Activated CD8-positive, alpha-beta memory T cell treated with anti-CD3 and anti-CD28 coated beads, Interleukin-2, amount 50 U/mL, for 48 hours (primary cell): ENCODE data around the gene SPPL3.
"Not testable (repeated sequence)": the region's sequence is repeated elsewhere in the genome, so short reads cannot be mapped to it uniquely, and the experiment has no call there.

Experiments used
- DNase-seq: peaks from one replicate; pipeline ENCODE4 v3.0.0-alpha.2; 2020

SPPL3 gene

DNA sequence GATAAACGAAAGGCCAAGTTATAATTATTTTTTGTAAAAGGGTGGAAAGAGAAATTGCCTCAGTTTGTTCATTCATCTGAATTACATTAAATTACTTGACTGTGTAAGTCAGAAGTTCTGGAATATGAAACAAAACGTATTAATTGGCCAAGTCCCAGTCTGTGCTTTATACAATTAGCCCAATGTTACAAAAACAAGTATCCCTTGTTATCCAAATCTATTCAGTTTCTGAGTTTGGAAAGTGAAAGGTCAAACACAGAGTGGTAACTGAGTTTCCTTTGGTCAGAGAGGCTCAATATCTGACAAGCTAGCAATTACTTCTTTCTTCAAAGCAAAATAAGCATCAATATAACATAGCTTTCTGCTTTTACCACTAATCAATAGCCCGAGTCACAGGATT is 62.6 kb downstream of the SPPL3 start:
- DNase-seq: no peak

DNA sequence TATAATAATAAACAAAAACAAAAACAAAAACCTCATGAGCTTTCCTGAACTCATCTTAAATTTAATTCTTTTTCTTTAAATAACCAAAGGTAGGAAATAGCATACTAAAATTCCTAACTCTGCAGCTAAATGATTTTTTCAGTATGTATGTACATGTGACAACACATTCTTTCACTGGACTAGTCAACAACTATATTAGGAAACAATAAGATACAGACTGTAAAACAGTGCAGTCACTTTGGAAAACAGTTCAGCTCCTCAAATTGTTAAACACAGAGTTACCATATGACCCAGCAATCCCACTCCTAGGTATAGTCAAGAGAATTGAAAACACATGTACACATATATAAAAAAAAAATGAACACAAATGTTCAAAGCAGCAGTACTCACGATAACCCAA is 64.7 kb downstream of the SPPL3 start:
- no peak for DNase-seq

DNA sequence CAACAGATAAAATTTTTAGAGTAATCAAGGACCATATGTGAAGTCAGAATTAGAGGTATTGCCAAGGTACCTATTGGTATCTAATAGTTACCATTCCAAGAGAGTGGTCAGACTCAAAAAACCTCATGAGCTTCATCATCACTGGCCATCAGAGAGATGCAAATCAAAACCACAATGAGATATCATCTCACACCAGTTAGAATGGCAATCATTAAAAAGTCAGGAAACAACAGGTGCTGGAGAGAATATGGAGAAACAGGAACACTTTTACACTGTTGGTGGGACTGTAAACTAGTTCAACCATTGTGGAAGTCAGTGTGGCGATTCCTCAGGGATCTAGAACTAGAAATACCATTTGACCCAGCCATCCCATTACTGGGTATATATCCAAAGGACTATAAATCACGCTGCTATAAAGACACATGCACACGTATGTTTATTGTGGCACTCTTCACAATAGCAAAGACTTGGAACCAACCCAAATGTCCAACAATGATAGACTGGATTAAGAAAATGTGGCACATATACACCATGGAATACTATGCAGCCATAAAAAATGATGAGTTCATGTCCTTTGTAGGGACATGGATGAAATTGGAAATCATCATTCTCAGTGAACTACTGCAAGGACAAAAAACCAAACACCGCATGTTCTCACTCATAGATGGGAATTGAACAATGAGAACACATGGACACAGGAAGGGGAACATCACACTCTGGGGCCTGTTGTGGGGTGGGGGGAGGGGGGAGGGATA is 65.4 kb downstream of the SPPL3 start:
- not testable (repeated sequence) for DNase-seq

DNA sequence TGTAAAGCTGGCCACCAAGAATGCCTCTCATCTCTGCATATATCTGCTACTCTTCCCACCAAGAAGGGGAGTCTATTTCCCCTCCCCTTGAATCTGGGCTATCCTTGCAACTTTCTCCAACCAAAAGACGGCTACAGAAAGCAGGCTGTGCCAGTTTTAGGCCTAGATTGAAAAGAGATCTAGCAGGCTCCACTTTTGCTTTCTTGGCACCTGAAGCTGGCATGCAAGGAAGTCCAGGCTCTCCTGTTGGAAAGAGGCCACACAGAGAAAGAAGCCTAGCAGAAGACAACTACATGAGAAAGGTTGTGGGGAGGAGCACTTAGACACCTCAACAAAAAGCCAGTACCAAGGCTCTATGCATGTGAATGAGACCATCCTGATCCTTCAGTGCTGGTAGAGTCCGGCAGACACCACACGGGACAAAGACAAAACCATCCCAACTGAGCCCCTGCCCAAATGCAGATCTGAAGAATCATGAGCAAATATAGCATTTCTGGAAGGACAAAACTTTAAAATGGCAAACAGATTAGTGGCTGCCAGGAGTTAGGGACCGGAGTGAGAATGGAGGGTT is 68.0 kb downstream of the SPPL3 start:
- no peak for DNase-seq

DNA sequence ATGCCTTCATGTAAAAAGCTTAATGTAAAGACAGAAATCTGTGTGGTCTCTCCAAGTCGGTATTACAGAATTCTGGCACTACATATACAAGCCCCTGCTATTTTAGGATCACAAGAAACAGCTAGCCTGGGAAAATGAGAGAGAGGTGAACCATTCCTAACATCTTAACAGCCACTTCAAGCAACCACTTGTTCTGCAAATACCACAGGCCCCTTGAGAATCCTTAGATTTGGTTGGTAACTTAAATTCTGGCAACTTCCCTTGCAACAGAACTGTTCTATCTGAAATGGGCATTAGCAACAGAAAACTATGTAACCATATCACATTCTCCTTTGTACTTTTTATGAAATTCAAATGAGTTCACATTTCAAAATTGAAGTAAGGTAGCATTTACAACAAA is 68.5 kb downstream of the SPPL3 start:
- no peak for DNase-seq

DNA sequence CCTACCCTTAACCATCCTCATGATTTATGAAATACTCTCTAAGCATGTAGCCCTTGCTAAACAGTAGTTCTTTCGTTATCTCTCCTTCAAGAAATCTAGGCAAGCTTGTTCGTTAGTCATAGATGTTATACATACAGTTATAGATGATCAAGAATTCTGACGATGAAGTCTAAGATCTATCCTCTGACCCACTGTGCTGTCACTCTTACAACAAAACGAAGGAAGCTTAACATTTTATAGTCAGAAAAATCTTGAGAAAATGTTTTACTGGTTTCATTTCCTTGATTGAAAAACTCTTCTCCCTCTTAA is 68.9 kb downstream of the SPPL3 start:
- DNase-seq: no peak

DNA sequence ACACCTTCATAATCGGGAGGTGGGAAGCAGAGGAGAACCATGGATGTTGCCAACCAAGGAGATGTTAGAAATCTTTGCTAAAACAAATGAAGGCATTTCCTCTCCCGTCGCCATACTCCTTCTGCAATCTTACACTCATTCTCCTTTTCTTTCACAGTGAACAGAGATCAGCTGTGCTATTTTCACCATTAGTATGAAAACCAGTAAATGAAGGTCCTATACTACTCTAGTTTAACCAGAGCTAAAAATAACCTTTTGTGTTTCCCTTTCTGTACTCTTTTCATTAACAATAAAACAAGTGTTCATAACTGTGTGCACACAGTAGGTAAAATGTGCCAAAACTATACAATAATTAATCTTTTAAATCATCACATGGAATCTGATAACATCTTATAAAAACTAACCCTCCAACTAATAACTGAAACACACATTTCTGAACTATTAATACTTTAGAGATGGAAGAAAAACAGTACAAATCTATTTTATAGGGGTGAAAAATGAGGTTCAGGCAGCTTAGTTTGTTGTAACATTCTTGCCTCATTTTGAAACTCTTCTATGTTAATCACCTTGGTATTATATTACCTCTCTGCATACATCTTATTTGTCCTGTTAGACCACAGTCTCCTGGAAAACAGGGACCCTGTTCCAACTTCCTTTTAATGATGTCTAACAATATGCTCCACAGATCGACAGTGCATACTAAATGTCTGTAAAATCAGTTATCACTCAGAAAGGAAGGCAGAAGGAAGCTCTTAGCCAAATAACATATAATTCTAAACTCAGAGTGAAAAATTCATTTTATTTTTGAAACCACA is 69.5 kb downstream of the SPPL3 start:
- DNase-seq: no peak

DNA sequence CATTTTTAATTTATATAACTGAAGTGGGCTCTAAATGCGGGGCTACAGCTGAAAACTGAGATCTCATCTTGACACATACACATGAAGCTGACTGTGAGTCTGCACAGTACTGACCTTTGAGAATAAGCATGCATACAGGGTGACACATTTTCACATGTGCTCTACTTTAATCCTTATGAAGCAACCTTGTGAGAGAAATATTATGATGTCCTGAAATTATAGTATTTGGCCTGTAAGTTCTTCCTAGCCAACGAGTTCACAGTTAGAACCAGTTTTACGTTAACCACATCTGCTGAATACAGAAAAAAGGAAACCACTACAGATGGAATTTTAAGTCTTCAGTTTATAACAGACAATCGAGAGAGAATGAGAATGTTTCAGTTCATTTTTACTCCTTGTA is 70.3 kb downstream of the SPPL3 start:
- no peak for DNase-seq

DNA sequence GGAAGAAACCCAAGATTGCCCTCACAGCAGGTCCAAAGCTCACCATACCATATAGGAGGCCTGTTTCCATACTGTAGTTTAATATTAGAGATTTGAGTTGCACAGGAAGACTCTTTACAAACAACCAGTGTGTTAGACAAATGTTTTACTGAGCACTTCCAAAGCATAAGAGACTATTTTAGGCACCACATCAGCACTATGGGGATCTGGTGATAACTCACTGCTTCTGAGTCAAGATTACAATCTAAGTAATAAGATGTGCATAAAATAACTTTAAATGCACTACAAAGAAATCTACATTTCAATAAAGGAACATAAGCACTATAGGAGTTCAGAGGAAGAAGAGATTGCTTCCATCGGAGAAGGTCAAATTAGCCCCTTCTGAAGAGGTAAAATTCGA is 71.4 kb downstream of the SPPL3 start:
- DNase-seq: no peak

DNA sequence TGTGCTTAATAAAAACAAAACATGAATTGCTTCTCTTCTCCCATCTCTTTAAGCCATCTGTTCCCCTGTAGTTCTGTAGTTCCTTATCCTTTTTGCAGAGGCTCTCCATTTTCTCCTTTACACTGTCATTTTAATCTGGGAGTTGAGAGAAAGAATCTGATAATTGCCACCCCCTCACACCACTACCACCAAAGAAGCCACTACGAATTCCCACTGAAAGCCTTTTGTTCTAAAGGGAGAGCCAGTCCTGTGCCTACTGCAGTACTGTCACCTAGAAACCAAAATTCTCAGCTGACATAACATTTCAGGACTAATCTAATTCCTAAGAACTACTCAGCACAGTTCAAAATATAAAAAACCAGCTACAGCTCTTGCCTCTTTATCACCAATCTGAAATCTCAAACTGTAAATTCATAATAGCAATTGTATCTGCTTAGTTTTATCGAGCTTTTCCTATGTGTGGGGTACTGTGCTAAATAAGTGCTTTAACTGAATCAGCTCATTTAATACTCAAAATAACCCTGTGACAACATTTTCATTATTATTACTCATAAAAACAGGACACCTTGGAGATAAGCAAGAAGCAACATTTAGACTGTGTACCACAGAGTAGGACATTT is 72.4 kb downstream of the SPPL3 start:
- DNase-seq: no peak

DNA sequence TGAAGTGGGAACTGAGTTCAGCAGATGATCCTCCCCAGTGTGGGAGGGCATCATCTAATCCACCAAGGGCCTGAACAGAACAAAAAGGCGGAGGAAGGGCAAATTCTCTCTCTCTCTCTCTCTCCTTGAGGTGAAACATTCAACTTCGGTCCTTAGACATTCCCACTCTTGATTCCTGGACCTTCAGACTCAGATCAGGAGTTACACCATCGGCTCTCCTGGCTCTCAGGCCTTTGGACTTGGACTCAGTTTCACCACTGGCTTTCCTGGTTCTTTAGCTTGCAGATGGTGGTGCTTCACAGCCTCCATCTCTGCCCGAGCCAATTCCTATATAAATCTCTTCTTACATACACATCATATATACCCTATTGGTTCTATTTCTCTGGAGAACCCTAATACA is 73.2 kb downstream of the SPPL3 start:
- DNase-seq: no peak

DNA sequence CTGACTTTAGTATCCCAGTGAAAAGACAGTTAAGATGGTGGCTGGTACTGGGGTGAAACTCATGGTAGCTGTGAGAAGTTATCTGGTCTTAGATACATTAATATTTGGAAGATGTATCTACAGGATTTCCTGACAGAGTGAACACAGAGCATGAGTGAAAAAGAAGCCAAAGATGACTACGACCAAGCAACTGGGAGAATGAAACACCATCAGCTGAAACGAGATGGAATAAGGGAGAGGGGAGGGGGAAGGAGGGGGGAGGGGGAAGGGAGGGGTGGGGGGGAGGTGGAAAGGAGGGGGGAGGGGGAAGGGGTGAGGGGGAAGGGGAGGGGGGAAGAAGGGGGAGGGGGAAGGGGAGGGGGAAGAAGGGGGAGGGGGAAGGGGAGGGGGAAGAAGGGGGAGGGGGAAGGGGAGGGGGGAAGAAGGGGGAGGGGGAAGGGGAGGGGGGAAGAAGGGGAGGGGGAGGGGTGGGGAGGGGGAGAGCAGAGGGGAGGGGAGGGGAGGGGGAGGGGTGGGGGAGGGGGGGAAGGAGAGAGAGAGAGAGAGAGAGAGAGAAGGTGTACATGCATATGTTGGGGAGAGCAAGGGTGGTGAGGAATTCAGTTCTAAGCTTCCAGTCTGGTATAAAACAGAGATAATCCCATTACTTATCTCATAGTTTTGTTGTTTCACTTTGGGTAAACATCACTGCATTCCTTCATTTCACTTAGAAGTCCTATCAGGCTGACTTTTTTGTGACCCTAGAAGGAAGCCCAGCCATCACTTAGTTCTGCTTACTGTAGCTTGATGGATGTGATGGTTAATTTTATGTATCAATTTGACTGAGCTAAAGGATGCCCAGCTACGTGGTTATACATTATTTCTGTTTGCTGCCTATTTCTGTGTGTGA is 73.9 kb downstream of the SPPL3 start:
- no peak for DNase-seq

DNA sequence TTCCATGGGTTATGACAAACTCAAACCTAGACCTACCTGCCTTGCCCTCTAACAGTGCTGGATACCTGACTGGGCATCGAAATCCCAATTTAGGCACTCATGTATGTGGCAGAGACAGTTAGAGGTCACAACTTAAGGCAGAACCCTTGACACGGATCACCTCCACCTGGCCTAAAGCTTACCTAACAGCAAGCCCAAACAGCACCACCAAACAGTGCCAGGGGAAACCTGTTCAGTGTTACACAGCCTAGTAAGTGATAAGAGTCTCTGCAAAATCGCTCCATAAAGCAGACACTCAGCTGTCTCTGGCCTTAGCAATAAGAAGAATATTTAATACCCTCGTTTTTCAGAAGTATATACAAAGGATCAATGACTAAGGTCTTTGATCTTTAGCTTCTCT is 77.8 kb downstream of the SPPL3 start:
- no peak for DNase-seq

DNA sequence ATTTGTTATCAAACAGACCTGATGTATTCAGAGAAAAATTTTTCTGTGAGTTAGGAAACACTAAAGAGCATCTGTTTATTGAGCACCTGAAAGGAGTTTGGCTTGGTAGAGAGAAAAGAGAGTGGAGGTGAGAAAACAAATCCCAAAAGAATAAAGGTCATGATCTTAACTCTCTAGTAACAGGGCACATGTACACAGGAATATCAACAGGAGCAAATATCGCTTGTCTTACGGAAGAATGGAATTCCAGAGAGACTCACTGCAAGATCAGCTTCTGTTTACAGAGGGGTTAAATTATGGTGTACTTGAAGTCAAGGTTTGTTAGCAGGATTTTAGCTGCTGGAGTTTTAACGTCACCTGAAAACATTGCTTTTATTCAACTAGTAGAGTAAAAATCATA is 78.8 kb downstream of the SPPL3 start:
- no peak for DNase-seq

DNA sequence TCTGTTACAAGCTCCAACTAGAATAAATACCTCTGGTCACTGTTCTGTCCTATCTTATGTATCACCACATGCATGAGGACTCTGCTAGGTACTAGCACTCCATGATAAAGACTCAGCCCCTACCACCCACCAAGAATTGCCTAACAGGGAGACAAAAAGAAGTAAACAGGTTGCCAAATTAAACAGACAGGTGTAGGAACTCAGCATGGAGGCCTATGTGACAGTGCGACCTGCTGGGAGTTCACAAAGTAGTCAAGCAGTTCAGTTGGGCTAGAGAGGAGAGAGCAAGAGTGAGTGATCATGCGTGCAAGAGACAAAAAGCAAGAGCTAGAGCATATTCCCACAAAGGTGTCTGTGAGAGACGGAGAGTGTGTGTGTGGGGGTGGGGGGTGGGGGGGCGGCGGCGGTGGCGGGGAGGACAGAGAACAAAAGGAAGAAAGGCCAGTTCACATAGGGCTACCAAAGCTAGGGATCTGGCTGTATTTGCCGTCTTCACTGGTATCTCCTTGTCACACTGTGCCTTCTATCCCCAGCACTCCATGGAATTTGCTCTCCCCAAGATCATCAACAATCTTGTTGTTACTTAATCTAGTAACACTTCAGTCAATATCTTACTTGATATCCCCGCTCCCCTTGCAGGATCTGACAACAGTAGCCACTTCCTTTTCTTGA is 81.2 kb downstream of the SPPL3 start:
- no peak for DNase-seq

DNA sequence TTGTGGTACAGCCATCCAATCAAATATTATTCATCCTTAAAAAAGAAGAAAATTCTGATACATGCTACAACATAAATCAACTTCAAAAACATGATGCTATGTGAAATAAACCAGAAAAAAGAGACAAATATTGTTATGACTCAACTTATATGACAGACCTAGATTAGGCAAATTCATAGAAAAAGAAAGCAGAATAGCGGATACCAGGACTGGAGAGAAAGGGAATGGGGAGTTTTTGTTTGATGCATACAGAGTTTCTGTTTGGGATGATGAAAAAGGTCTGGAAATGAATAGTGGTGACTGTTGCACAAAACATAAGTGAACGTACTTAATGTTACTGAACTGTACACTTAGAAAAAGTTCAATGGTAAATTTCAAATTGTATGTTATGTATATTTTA is 82.3 kb downstream of the SPPL3 start:
- no peak for DNase-seq

DNA sequence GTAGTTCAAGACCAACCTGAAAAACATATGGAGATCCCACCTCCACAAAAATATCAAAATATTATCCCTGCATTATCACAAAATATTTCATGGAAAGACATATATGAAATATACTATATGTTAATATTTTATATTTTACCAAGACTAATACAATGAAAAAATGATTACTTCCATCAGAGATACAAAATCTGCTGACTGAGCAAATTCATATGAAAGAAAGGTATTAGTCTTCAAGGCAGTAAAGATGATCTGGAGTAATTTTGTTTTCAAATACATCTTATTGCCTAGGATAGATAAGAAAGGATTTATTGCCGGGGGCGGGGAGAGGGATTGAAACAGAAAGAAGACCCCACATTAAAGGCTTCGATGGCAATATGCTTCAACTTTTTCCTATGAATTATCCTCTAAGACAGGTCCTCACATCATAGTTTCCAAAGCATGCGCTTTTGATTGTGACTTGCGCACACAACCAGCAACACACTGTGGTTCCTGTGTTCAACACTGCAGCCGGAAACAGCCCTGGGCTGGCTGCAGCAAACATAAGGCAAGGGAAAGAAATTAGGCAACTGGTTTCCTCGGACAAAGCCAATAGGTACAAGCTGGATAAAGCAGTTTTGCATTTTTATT is 83.2 kb downstream of the SPPL3 start:
- DNase-seq: peak; percentile 62

DNA sequence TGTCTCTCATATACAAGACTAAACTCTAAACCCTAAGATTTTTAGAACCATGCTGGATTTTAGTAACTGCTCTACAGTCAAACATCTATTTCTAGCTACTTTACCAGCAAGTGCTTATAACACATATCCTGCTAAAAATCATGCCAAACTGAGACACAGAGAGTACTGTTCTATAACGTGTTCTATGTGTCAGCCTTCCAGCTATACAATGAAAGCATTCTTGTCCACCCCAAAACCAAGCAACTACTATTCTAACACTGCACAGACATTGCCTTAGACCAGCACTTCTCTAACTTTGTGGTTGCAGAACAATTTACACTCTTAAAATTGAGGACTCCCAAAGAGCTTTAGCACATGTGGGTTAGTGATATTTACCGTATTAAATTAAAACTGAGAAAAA is 85.7 kb downstream of the SPPL3 start:
- no peak for DNase-seq

DNA sequence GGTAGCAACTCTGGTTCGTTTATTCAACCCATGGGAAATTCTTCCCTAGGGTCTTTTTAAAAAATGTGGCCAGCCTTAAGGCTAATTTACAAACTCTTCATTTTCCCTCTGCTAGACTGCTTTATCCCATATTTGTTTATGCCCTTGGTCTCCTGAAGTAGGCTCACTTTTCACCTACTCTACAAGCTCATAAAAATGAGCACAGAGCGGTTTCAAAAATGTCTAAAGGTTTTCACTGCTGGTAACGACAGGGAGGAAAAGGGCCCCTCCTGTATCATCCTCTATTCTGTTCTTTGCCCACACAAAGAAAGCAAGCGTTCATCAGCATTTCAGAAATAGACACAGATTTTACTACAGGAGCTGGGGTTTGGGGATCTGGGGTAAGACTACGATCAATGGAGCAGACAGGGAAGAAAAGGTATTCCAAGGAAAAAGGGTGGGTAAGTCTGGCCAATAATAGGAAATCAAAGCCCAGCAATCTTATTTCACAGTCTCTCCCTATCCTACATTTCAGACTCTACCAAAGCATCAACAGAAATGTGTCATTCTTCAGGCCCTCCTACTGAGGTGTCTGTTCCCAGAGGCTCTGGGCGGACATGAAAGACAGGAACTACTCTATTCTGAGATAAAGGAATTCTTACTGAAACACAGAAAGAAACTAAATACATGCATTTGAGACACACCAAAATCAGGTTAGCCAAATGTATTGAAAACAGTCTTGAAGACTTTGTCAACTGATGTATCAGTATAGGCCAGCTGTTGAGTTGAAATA is 86.4 kb downstream of the SPPL3 start:
- DNase-seq: no peak

DNA sequence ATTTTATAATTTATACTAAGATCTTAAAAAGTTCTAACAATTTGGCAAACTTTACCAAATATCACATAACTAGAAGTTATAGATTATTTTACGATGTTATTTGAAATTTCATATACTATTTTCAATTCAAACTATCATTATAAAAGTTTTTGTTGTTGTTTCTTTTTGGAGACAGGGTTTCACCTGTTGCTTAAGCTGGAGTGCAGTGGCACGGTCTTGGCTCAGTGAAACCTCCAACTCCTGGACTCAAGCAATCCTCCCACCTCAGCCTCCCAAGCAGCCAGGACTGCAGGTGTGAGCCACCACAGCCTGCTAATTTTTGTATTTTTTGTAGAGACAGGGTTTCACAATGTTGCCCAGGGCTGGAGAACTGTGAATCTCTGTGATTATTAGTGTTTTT is 87.8 kb downstream of the SPPL3 start:
- DNase-seq: no peak

DNA sequence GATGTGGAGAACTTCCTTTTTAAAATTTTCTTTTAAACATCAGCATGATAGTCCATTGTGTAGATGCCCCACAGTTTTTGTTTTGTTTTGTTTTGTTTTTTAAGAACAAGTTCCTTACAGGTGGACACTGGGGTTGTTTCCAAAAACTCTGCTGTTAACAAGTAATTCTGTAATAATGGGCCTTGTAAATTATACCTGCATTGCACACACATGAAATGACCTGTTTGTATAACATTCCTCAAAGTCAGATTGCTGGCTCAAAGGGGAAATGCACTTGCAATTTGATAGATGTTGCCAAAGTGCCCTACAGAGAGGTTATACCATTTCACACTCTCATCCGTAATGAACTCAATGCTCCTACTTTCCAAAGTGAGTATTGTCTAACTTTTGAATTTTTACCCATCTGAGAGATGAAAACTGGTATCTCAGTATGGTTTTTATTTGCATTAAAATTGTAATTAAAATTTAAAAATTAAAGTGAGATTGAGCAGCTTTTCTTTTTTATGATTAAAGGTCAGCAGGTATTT is 89.2 kb downstream of the SPPL3 start:
- no peak for DNase-seq
